OCI-LY3 (cell line): ENCODE data around the gene AMELX.

ENCODE experiments used
- CTCF ChIP-seq: fragments of 200-600, 300-600 bp; sonication (generic); IDR thresholded peaks from 2 replicates; pipeline ENCODE4 v1.5.1; 2014; ENCODE audit warnings: antibody characterized with exemption, low read length, low read depth
- EZH2phosphoT487 ChIP-seq: fragments of 200-600 bp; shearing (Covaris generic); IDR thresholded peaks from 2 replicates; pipeline ENCODE4 v1.6.1; 2018; ENCODE audit warnings: antibody characterized with exemption, mixed run types, low read depth

- TF ChIP-seq CTCF: no peak
- TF ChIP-seq EZH2phosphoT487: no peak
Observed at GRCh38 chrX:11319806-11320520, 26.8 kb downstream of the AMELX start.
